ENCODE measurements around the gene KLRD1.
"Not testable (repeated sequence)": the region's sequence is repeated elsewhere in the genome, so short reads cannot be mapped to it uniquely, and the experiment has no call there.

KLRD1 gene

DNA sequence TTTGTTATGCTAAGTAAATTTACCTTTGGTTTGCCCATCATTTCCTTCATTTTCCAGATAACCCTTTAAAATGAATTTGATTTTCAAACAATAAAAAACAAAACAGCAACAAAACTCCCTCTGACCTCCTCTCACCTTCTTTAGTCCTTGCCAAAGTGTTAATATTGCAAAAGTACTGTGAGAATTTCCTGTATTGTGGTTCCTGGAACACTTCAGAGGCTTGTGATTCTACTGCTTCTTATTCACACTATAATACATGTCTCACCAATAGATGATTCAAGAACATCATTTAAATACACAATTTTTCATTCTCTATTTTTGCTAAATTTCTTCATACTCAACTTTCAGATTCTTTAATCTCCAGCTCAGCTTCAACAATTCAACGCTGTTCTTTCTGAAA lies at the start of gene KLRD1:
KLRD1 (plus strand) TSS at position 241 of the 400 bp plus-strand sequence. CDS start 208 bp downstream, outside the sequence.
- in situ Hi-C loops (cut with MboI; ENCODE audit: low sequenced_read_pairs) = no loop called here

- in situ Hi-C loops (cut with MboI; ENCODE audit: low sequenced_read_pairs) = no loop called here
These were observed 46.7 kb upstream of the KLRD1 start for GRCh38 chr12:10260927-10261326.

DNA sequence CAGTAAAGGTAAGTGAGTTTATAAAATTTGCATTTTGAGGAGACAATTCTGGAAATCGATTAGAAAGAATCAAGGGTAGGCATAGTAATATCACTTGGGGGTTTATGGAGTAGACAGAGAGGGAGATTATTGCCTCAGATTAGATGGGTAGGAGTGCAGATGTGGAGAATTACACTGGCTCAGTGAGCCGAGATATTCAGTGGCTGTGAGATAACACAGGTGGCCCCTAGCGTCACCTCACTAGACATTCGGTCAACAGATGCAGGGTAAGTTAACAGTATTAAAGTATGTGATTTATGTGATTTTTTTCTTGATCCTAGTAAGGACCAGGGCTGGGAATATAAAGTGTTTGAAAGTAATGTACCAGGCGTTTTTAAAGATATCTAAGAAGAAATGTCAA lies 39.6 kb upstream of the KLRD1 start:
- in situ Hi-C loops (cut with MboI; ENCODE audit: low sequenced_read_pairs) = no loop called here

GRCh38 chr12:10272467-10272866 lies 35.2 kb upstream of the KLRD1 start:
- in situ Hi-C loops (cut with MboI; ENCODE audit: low sequenced_read_pairs) = no loop called here

DNA sequence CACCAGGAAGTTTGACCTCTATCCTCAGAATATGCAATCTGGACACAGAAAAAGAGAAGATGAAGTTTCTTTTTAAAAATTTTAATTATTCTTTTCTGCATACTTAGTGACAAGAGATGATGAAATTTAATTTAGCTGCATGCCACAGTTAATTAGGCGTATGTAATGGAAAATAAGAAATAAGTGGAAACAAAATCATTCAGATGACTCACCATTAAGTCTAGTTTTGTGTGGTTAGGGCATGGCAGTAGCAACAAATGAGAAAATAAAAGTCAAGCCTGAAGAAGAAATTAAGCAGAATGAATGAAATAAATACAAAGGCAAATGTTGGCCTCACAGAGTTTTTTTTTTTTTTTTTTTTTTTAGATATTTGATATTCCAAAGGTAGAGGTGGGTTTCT lies 30.9 kb upstream of the KLRD1 start:
- in situ Hi-C loops (cut with MboI; ENCODE audit: low sequenced_read_pairs) = no loop called here

DNA sequence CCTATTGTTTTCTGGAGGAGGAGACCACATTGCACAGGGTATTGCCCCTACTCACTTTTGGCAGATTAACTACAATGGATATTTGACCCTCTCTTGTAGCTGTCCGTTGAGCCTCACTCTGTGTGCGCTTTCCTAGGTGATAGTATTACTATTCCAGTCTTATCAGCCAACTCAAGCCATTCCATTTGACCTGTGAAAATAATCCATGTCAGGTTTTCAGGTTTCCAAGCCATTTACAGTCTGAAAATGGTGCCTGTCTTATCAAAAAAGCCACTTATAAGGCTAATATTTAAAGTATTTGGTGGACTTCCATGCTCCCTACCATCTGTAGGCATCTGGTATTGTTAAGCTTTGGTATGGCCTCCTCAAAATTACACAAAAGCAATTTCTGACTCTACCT lies 29.6 kb upstream of the KLRD1 start:
- in situ Hi-C loops (cut with MboI; ENCODE audit: low sequenced_read_pairs) = no loop called here

DNA sequence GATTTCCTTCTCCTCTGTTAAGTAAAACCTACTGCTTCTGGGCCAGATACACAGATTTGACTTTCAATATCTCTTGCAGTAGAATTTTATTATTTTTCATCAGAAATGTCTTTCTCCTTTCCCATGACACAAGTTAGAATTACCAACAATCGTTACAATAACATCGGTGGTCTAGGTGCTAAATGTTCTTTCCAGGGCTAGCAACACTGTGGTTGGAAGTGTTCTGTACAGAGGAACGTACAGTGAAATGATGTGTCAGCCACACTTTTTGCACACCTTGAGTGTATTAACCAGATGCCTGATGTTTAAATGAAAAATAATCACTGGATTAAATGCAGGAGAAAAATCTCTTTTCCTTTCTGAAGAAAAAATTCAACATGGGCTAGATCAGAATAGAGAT lies 27.7 kb upstream of the KLRD1 start:
- in situ Hi-C loops (cut with MboI; ENCODE audit: low sequenced_read_pairs) = no loop called here

- in situ Hi-C loops (cut with MboI; ENCODE audit: low sequenced_read_pairs) = no loop called here
These were observed 24.6 kb upstream of the KLRD1 start for GRCh38 chr12:10283027-10283426.

DNA sequence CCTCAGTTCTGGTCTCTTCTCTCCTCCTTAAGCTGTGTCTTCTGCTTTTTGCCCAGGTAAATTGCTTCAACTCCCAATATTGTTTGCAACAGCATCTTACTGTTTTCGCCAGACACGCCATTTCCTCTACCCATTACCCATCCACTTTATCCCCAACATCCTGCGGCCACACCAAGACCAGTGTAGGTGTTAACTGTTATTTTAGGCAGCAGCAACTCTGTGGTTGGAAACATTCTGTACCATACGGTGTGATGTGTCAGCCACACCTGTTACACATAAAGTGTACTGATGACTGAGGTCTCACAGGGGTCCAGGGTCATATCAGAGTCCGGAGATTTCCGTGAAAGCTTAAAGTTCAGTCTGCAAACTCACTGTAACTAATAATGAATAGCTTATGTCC lies 21.8 kb upstream of the KLRD1 start:
- in situ Hi-C loops (cut with MboI; ENCODE audit: low sequenced_read_pairs) = no loop called here

GRCh38 chr12:10289005-10289754 lies 18.5 kb upstream of the KLRD1 start:
- in situ Hi-C loops (cut with MboI; ENCODE audit: low sequenced_read_pairs) = no loop called here

DNA sequence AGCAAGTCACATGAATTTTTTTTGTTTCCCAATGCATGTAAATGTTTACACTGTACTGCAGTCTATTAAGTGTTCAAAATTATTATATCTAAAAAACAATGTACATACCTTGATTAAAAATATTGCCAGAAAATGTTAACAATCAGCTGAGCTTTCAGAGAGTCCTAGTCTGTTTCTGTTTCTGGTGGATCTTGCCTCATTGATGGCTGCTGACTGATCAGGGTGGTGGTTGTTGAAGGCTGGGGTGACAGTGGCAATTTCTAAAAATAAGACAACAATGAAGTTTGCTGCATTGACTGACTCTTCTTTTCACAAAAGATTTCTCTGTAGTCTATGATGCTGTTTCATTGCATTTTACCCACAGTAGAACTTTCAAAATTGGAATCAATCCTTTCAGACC lies 16.6 kb upstream of the KLRD1 start:
- in situ Hi-C loops (cut with MboI; ENCODE audit: low sequenced_read_pairs) = no loop called here

DNA sequence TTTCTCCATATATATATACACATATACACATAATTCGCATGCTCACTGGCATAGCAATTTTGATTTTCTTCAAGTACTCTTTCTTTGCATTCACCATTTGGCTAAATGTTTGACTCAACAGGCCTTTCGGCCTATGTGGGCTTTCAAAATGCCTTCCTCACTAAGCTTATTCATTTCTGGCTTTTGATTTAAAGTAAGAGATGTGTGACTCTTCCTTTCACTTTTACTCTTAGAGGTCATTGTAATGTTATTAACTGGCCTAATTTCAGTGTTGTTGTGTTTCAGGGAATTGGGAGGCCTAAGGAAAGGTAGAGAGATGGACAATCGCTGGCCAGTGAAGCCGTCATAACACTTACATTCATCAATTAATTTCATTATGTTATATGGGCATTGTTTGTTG lies 14.5 kb upstream of the KLRD1 start:
- in situ Hi-C loops (cut with MboI; ENCODE audit: low sequenced_read_pairs) = no loop called here

DNA sequence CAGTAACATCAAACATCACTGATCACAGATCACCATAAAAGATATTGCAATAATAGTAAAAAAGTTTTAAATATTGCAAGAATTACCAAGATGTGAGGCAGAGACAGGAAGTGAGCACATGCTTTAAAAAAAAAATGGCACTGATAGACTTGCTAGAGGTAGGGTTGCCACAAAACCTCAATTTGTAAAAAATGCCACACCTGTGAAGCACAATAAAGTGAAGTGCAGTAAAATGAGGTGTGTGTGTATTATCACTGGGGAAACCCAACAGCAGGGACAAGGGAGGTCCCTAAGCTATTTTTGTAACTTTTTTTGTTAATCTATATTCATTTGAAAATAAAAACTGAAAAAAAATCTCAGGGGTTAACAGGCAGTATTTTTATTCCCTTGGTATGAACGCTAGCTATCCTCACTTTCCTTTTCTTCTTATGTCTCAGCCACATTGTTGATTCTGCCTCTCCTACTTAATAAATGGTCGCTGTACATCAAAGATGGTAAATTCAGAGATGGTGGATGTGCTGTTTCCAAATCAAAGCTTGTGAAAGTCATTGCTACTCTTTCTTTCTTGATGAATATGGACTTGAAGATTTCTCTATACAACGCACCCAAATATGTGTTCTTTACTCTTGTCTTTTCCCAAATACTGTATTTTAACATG lies 14.0 kb upstream of the KLRD1 start:
- in situ Hi-C loops (cut with MboI; ENCODE audit: low sequenced_read_pairs) = no loop called here

- in situ Hi-C loops (cut with MboI; ENCODE audit: low sequenced_read_pairs) = no loop called here
These were observed 6.6 kb upstream of the KLRD1 start for GRCh38 chr12:10301103-10301502.

- in situ Hi-C loops (cut with MboI; ENCODE audit: low sequenced_read_pairs) = no loop called here
These were observed 3.5 kb upstream of the KLRD1 start for GRCh38 chr12:10304161-10304574.

GRCh38 chr12:10305411-10305810 lies 2.3 kb upstream of the KLRD1 start:
- in situ Hi-C loops (cut with MboI; ENCODE audit: low sequenced_read_pairs) = no loop called here

GRCh38 chr12:10310926-10311720 lies 3.5 kb downstream of the KLRD1 start:
- in situ Hi-C loops (cut with MboI; ENCODE audit: low sequenced_read_pairs) = no loop called here

- in situ Hi-C loops (cut with MboI; ENCODE audit: low sequenced_read_pairs) = no loop called here
These were observed 11.7 kb downstream of the KLRD1 start for GRCh38 chr12:10319388-10319787.

DNA sequence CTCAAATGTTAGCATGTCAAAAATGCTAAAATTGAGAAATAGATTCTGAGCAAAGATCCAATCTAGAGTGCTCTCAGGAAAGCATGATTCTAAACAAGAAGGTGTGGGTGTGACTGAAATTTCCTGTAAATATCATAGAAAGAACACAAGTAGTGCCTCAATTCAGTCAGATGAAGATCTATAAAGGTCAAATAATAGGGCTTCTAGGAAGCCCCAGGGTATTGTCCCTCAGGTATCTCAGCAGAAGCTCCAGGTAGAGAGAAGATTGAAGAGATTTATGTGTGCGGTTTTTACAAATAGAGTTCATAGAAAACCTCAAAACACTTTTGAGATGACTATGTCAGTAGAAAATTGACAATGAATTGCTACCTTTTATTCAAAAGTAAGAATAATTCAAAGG lies 13.0 kb downstream of the KLRD1 start:
- in situ Hi-C loops (cut with MboI; ENCODE audit: low sequenced_read_pairs) = no loop called here

GRCh38 chr12:10328691-10329090 lies 21.0 kb downstream of the KLRD1 start:
- in situ Hi-C loops (cut with MboI; ENCODE audit: low sequenced_read_pairs) = not testable (repeated sequence)

GRCh38 chr12:10331642-10332239 lies 24.1 kb downstream of the KLRD1 start:
- in situ Hi-C loops (cut with MboI; ENCODE audit: low sequenced_read_pairs) = no loop called here
